HepG2 (cell line): ENCODE results near the gene TRAPPC3. TPM values are rescaled to one million over a fixed set of nuclear protein-coding genes. Genes with fewer than 3 reads are reported as not detected.

Experiments
- ATF3 ChIP-seq: sonication (generic); formaldehyde crosslinking; IDR thresholded peaks from 2 replicates; pipeline ENCODE4 v1.4.0; 2020; ENCODE audit warnings: missing genetic modification reagents
- CREBL2 ChIP-seq: sonication (generic); formaldehyde crosslinking; IDR thresholded peaks from 2 replicates; pipeline ENCODE4 v1.8.1; 2023; ENCODE audit warnings: missing genetic modification reagents, mild to moderate bottlenecking, borderline replicate concordance
- FOXK2 ChIP-seq: fragments of 450-650 bp; IDR thresholded peaks from 2 replicates; pipeline ENCODE4 v1.6.1; 2016
- ISX ChIP-seq: sonication (generic); formaldehyde crosslinking; conservative IDR thresholded peaks from 2 replicates; pipeline ENCODE4 v1.5.0; 2020; ENCODE audit warnings: missing genetic modification reagents
- MEIS1 ChIP-seq: sonication (generic); formaldehyde crosslinking; IDR thresholded peaks from 2 replicates; pipeline ENCODE4 v1.9.0; 2021; ENCODE audit warnings: mild to moderate bottlenecking, missing genetic modification reagents, moderate library complexity, borderline replicate concordance
- NR3C1 ChIP-seq: sonication (generic); formaldehyde crosslinking; IDR thresholded peaks from 2 replicates; pipeline ENCODE4 v1.4.0; 2020; ENCODE audit warnings: missing genetic modification reagents
- RERE ChIP-seq: IDR thresholded peaks from 2 replicates; pipeline ENCODE4 v1.6.1; 2016; ENCODE audit warnings: low read depth, missing genetic modification reagents, missing compliant biosample characterization
- SAFB2 ChIP-seq: sonication (generic); formaldehyde crosslinking; IDR thresholded peaks from 2 replicates; pipeline ENCODE4 v1.5.1; 2020; ENCODE audit warnings: missing genetic modification reagents, low read depth, mild to moderate bottlenecking, borderline replicate concordance
- STAT5B ChIP-seq: sonication (generic); formaldehyde crosslinking; IDR thresholded peaks from 2 replicates; pipeline ENCODE4 v1.4.0; 2020; ENCODE audit warnings: missing genetic modification reagents
- TIGD3 ChIP-seq: sonication (generic); formaldehyde crosslinking; IDR thresholded peaks from 2 replicates; pipeline ENCODE4 v1.5.1; 2020; ENCODE audit warnings: mild to moderate bottlenecking, missing genetic modification reagents, borderline replicate concordance
- ZBTB40 ChIP-seq, 2 experiments: fragments of 450-650 bp in 1 of 2; sonication (generic) in 1 of 2; formaldehyde crosslinking in 1 of 2; IDR thresholded peaks; 2 replicates each; pipeline versions ENCODE4 v1.6.1 to v1.8.0; 2016 to 2022; ENCODE audit warnings: antibody characterized with exemption in 1 of 2, mild to moderate bottlenecking in 1 of 2, missing genetic modification reagents in 1 of 2
- polyA plus RNA-seq, 8 experiments: library from polyadenylated mRNA; depleted of rRNA in 3 of 8; stranded (reverse) in 7 of 8; unstranded in 1 of 8; fragments of >200 nt; fragmentation: Illumina TruSeq in 4 of 8; extraction: Trizol in 4 of 8; gene quantifications; 2 replicates each; pipeline versions ENCODE4 v1.2.1 to v1.2.3, GENCODE V29; 2011 to 2016; ENCODE audit warnings: low read depth in 4 of 8, missing spikeins in 1 of 8, mixed read lengths in 1 of 8; ENCODE audit not compliant: insufficient read depth in 1 of 8
- total RNA-seq, 5 experiments: library from RNA; depleted of rRNA; stranded (reverse); fragments of >200 nt; fragmentation: Illumina TruSeq; extraction: Trizol; gene quantifications; 2 replicates each; pipeline ENCODE4 v1.2.3, GENCODE V29; 2016; ENCODE audit warnings: low read depth in 1 of 5

Gene TRAPPC3
- total and polyA plus RNA-seq, 2 of the 13 experiments (the other 11 are each of a cell fraction or from before 2014, with no cell fraction given): 53.7 to 62.4 TPM

GRCh38 chr1:36149237-36149972 lies at the start of gene TRAPPC3 (continued):
- TF ChIP-seq ZBTB40 (IDR thresholded peaks at IDR 0.05): no peak
- TF ChIP-seq ZBTB40 (CRISPR knock-in tag; IDR thresholded peaks at IDR 0.05): peak; percentile 82; the same call in 1 of the 2 replicates
- TF ChIP-seq CREBL2 (CRISPR knock-in tag): no peak
- TF ChIP-seq ISX: no peak
- peak; percentile 79; the same call in 1 of the 2 replicates for TF ChIP-seq SAFB2 (CRISPR knock-in tag)
- TF ChIP-seq ATF3 (CRISPR knock-in tag): 0 out of 2 replicates have a peak, but pooled peaks have one; percentile 20
- TF ChIP-seq RERE: no peak
- no peak for TF ChIP-seq STAT5B
- TF ChIP-seq FOXK2: no peak; the same call in 1 of the 2 replicates
- TF ChIP-seq NR3C1 (CRISPR knock-in tag): no peak
- TF ChIP-seq MEIS1 (CRISPR knock-in tag): no peak; the same call in 1 of the 2 replicates
- TF ChIP-seq TIGD3: no peak
